ENCODE data around the gene C1QTNF8.

The C1QTNF8 gene

GRCh38 chr16:1073566-1074378 is 22.3 kb downstream of the C1QTNF8 start:
- no peaks in the 10 kb centered on the region for H3K9me3 Mint-ChIP-seq
- no peaks in the 10 kb centered on the region for H3K4me1 Mint-ChIP-seq (ENCODE audit: low read depth)
- no peak for DNase-seq
- no peak overlapping the region for H3K27ac Mint-ChIP-seq
- H3K27me3 Mint-ChIP-seq, result peaks cover 44% of the 10 kb centered on the region
- H3K4me3 Mint-ChIP-seq, result no peak overlapping the region
- no peaks in the 10 kb centered on the region for H3K36me3 Mint-ChIP-seq (ENCODE audit: low read depth)

- peaks cover 48% of the 10 kb centered on the region for H3K27me3 Mint-ChIP-seq
- no peak overlapping the region for H3K4me3 Mint-ChIP-seq
- H3K27ac Mint-ChIP-seq, result no peak overlapping the region
- no peaks in the 10 kb centered on the region for H3K9me3 Mint-ChIP-seq
- no peak for DNase-seq
- no peaks in the 10 kb centered on the region for H3K4me1 Mint-ChIP-seq (ENCODE audit: low read depth)
- no peaks in the 10 kb centered on the region for H3K36me3 Mint-ChIP-seq (ENCODE audit: low read depth)
Measured at GRCh38 chr16:1073262-1073558, 22.8 kb downstream of the C1QTNF8 start.

DNA sequence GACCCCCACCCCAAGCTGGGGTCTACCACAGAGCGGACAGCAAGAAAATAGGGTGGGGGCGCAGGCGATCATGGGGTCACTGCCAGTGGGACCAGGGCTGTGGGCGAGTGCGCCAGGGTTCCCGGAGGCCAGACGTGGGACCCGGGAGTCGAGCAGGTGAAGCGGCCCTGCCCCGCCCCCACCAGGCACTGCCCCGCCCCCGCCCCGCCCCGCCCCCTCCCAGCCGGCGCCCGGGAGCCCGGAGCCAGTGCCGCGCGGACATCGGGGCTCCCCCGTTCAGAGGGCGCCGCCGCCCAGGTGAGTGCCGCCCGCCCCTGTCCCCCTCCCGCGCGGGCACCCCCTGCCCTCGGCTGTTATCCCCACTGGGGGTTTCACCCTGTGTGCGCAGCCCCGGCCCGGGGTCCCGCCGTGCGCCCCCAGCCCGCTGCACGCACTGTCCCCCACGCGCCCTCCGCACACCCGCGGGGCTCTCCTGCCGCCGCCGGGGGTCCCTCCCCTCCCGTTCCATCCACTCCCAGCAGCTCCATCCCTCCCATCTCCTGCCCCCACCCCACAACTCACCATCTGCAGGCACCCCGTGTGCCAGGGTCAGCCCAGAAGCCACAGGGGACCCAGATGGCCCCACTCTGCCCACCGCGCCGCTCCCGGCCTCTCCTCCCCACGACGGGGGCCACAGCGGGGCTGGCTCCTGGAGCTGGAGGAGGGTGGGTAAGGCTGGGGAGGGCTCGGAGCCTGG is 23.4 kb downstream of the C1QTNF8 start, which contains the start of gene SSTR5:
SSTR5 (plus strand) TSS at position 222 of the 736 bp plus-strand sequence. CDS start 6,122 bp downstream, outside the sequence.
- H3K4me3 Mint-ChIP-seq, result no peak within 1 kb of the TSS
- no peaks in the 10 kb centered on the region for H3K9me3 Mint-ChIP-seq
- H3K27me3 Mint-ChIP-seq, result peaks cover 51% of the 10 kb centered on the region
- no peaks in the 10 kb centered on the region for H3K36me3 Mint-ChIP-seq (ENCODE audit: low read depth)
- DNase-seq, result no peak
- no peak within 1 kb of the TSS for H3K27ac Mint-ChIP-seq
- H3K4me1 Mint-ChIP-seq (ENCODE audit: low read depth), result no peaks in the 10 kb centered on the region

- DNase-seq, result no peak
- Mint-ChIP-seq H3K4me1 (ENCODE audit: low read depth) (no peaks in the 10 kb centered on the region), H3K36me3 (ENCODE audit: low read depth) (no peaks in the 10 kb centered on the region), H3K9me3 (no peaks in the 10 kb centered on the region), H3K27ac (no peak overlapping the region), H3K27me3 (peaks cover 50% of the 10 kb centered on the region), H3K4me3 (no peak overlapping the region)
Measured at GRCh38 chr16:1071561-1072225, 24.4 kb downstream of the C1QTNF8 start.

- H3K27me3 Mint-ChIP-seq, result peaks cover 50% of the 10 kb centered on the region
Measured at GRCh38 chr16:1070864-1071408, 25.1 kb downstream of the C1QTNF8 start.

DNA sequence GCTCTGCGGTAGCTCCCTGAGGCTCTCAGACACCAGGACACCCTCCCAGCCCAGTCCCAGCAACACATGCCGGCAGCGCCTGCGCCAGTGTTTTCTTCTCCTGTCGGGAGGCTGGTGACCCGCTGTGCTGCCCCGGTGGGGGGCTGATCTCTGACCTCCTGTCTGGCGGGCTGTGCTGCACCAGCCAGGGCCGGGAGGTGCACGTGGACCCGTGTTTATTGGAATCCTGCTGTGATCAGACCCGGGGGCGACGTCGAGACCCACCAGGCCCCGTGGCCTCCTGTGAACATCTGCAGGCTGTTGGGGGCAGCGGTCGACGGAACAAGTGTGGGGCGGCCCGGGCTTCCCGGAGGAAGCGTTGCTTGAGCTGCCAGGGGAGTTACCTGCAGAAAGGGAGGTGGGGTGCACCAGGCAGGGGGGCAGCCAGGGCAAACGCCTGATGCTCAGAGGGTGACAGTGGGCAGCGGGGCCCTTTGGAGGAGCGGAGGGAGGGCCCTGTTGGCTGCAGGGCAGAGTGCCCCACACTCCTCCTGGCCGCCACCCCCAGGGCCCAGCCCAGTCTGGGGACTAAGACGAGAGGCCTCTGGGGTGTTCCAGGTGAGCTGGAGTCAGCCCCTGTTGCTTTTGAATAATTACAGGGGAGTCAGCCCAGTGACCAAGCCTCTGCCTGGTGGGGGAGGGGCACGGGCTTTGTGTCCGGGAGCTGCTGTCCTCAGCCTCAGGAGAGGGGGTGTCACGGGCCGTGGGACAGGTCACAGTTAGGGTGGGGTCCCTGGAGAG is 25.8 kb downstream of the C1QTNF8 start:
- H3K4me1 Mint-ChIP-seq (ENCODE audit: low read depth), result no peaks in the 10 kb centered on the region
- no peak overlapping the region for H3K4me3 Mint-ChIP-seq
- peaks cover 57% of the 10 kb centered on the region for H3K27me3 Mint-ChIP-seq
- no peaks in the 10 kb centered on the region for H3K36me3 Mint-ChIP-seq (ENCODE audit: low read depth)
- no peaks in the 10 kb centered on the region for H3K9me3 Mint-ChIP-seq
- no peak for DNase-seq
- no peak overlapping the region for H3K27ac Mint-ChIP-seq

More at GRCh38 chr16:1070864-1071408, 25.1 kb downstream of the C1QTNF8 start:
- H3K36me3 Mint-ChIP-seq (ENCODE audit: low read depth), result no peaks in the 10 kb centered on the region
- H3K4me3 Mint-ChIP-seq, result no peak overlapping the region
- no peaks in the 10 kb centered on the region for H3K4me1 Mint-ChIP-seq (ENCODE audit: low read depth)
- H3K9me3 Mint-ChIP-seq, result no peaks in the 10 kb centered on the region
- no peak for DNase-seq
- no peak overlapping the region for H3K27ac Mint-ChIP-seq

GRCh38 chr16:1069154-1069553 is 26.9 kb downstream of the C1QTNF8 start:
- DNase-seq, result no peak
- no peaks in the 10 kb centered on the region for H3K36me3 Mint-ChIP-seq (ENCODE audit: low read depth)
- H3K4me3 Mint-ChIP-seq, result no peak overlapping the region
- H3K27ac Mint-ChIP-seq, result no peak overlapping the region
- no peaks in the 10 kb centered on the region for H3K4me1 Mint-ChIP-seq (ENCODE audit: low read depth)
- H3K9me3 Mint-ChIP-seq, result no peaks in the 10 kb centered on the region
- peaks cover 61% of the 10 kb centered on the region for H3K27me3 Mint-ChIP-seq

DNA sequence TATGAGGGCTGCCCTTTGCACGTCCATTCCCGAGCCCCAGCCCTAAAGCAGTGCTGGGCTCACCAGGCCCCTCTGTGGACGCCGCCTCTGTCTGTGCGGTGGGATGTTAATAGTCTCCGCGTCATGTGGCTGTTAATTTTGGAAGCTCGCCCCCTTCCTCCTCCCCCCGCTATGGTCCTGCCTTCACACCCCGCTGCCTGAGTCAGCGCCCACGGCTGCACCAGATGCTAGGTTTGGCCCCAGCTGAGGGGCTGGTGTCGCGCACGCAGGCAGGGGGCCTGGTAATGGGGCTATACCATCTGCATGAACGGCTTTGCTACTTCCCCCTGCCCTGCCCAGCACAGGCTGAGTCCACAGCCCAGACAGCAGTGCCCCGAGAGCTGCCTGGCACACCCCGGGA is 27.6 kb downstream of the C1QTNF8 start:
- Mint-ChIP-seq H3K36me3 (ENCODE audit: low read depth) (no peaks in the 10 kb centered on the region), H3K4me1 (ENCODE audit: low read depth) (no peaks in the 10 kb centered on the region), H3K4me3 (no peak overlapping the region), H3K9me3 (no peaks in the 10 kb centered on the region), H3K27ac (no peak overlapping the region), H3K27me3 (peaks cover 67% of the 10 kb centered on the region)
- DNase-seq, result no peak

DNA sequence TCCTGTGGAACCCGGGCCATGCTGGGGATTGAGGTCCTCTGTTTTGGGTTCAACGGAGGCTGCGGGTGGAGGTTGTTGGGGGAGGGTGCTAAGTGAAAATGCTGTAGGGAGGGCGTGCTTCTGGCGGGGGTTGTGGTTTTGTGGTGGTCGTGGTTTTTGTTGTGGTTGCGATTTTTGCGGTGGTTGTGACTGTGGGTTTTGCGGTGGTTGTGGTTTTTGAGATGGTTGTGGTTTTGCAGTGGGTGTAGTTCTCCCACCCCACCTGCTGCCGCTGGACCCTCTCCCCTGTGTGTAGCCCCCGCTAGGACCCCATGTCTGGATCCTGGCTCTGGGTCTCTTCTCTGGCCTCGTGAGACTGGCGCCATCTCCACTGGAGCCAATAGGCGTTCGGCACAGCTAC is 28.4 kb downstream of the C1QTNF8 start:
- DNase-seq, result no peak
- peak overlapping the region; percentile 94 for H3K27ac Mint-ChIP-seq
- H3K36me3 Mint-ChIP-seq (ENCODE audit: low read depth), result no peaks in the 10 kb centered on the region
- no peaks in the 10 kb centered on the region for H3K9me3 Mint-ChIP-seq
- no peaks in the 10 kb centered on the region for H3K4me1 Mint-ChIP-seq (ENCODE audit: low read depth)
- H3K4me3 Mint-ChIP-seq, result peak overlapping the region; percentile 55
- H3K27me3 Mint-ChIP-seq, result peaks cover 64% of the 10 kb centered on the region

- H3K4me1 Mint-ChIP-seq (ENCODE audit: low read depth), result no peaks in the 10 kb centered on the region
- H3K27ac Mint-ChIP-seq, result no peak overlapping the region
- no peak overlapping the region for H3K4me3 Mint-ChIP-seq
- no peak for DNase-seq
- H3K27me3 Mint-ChIP-seq, result peaks cover 60% of the 10 kb centered on the region
- H3K36me3 Mint-ChIP-seq (ENCODE audit: low read depth), result no peaks in the 10 kb centered on the region
- H3K9me3 Mint-ChIP-seq, result no peaks in the 10 kb centered on the region
Measured at GRCh38 chr16:1066584-1067172, 29.4 kb downstream of the C1QTNF8 start.

DNA sequence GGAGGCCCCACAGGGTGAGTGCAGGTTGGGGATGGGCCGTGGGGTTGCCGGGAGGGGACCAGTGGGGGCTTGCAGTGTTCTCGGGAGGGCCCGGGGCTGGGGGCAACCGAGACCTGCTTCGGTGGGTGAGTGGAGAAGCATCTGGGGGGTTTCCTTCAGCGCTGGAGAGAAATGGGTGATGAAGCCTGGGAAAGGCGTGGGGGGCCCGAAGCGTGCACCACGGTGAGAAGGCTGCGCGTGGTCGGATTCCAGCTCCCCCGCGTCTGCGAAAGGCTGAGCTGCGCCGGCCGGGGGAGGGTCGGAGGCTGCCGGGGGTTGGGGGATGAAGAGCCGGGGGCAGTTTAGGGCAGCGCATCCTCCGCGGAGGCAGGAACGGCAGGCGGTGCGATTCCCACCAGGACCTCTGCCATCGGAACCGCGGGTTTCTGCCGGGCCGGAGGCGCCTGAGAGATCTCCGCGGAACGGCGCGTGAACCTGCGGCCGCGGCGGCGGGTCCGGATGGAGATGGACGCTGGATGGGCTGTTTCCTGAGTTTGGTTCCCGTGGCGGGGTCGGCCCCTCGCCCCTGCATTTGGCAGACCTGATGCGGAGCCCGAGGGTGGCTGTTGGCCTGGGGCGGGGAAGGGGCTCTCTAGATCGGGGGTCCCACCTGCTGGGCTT is 30.4 kb downstream of the C1QTNF8 start:
- Mint-ChIP-seq H3K9me3 (no peaks in the 10 kb centered on the region), H3K4me3 (no peak overlapping the region), H3K36me3 (ENCODE audit: low read depth) (no peaks in the 10 kb centered on the region), H3K27me3 (peaks cover 53% of the 10 kb centered on the region), H3K4me1 (ENCODE audit: low read depth) (no peaks in the 10 kb centered on the region), H3K27ac (no peak overlapping the region)
- no peak for DNase-seq

- Mint-ChIP-seq H3K36me3 (ENCODE audit: low read depth) (no peaks in the 10 kb centered on the region), H3K27ac (no peak overlapping the region), H3K4me1 (ENCODE audit: low read depth) (no peaks in the 10 kb centered on the region), H3K9me3 (peaks cover 4% of the 10 kb centered on the region), H3K27me3 (peaks cover 47% of the 10 kb centered on the region), H3K4me3 (no peak overlapping the region)
- DNase-seq, result no peak
Measured at GRCh38 chr16:1063728-1064127, 32.3 kb downstream of the C1QTNF8 start.

GRCh38 chr16:1062895-1063294 is 33.1 kb downstream of the C1QTNF8 start:
- Mint-ChIP-seq H3K27me3 (peaks cover 43% of the 10 kb centered on the region), H3K9me3 (peaks cover 4% of the 10 kb centered on the region), H3K4me1 (ENCODE audit: low read depth) (no peaks in the 10 kb centered on the region), H3K4me3 (no peak overlapping the region), H3K27ac (no peak overlapping the region), H3K36me3 (ENCODE audit: low read depth) (no peaks in the 10 kb centered on the region)
- no peak for DNase-seq

Measured in activated T-cell treated with anti-CD3 and anti-CD28 coated beads, Interleukin-2, amount 50 U/mL, for 24 hours (primary cell).